Sigmoid colon (tissue), 4 donors: Measurements from ENCODE around the gene CPA5.

Experiments
- CTCF ChIP-seq, 4 experiments: fragments of 450-650 bp in 3 of 4; fragments of 200-600 bp in 1 of 4; IDR thresholded peaks; one replicate each; pipeline ENCODE4 v1.5.1; 2016 to 2019; ENCODE audit warnings: antibody characterized with exemption in 4 of 4, mild to moderate bottlenecking in 3 of 4, moderate library complexity in 2 of 4
- EP300 ChIP-seq, 4 donors: sonication (generic); formaldehyde crosslinking; IDR thresholded peaks; one replicate each; pipeline ENCODE4 v1.6.1; 2017; ENCODE audit warnings: antibody characterized with exemption in 4 of 4
- POLR2A ChIP-seq, 2 donors: fragments of 450-650 bp; IDR thresholded peaks; one replicate each; pipeline ENCODE4 v1.6.1; 2016; ENCODE audit warnings: antibody characterized with exemption in 2 of 2, mild to moderate bottlenecking in 2 of 2, moderate library complexity in 2 of 2
- POLR2AphosphoS5 ChIP-seq, 4 donors: sonication (generic); formaldehyde crosslinking; IDR thresholded peaks; one replicate each; pipeline ENCODE4 v1.6.1; 2017; ENCODE audit warnings: antibody characterized with exemption in 4 of 4

- no peak for TF ChIP-seq CTCF (IDR thresholded peaks at IDR 0.05)
- TF ChIP-seq POLR2A (IDR thresholded peaks at IDR 0.05): no peak
- TF ChIP-seq EP300 (IDR thresholded peaks at IDR 0.05): no peak
- TF ChIP-seq POLR2AphosphoS5 (IDR thresholded peaks at IDR 0.05): no peak
Measured at GRCh38 chr7:130301501-130302020, 43.1 kb upstream of the CPA5 start.
